K562 (cell line): Measurements from ENCODE around the gene KSR2. TPM values are rescaled to one million over a fixed set of nuclear protein-coding genes. Genes with fewer than 3 reads are reported as not detected.

ENCODE experiments used
- CCAR2 ChIP-seq: fragments of 200-400 bp; formaldehyde crosslinking; IDR thresholded peaks from 2 replicates; pipeline ENCODE4 v1.6.1; 2017; ENCODE audit warnings: mild to moderate bottlenecking, low read depth, low read length
- GTF2B ChIP-seq: IDR thresholded peaks from 2 replicates; pipeline ENCODE4 v1.6.1; 2011; ENCODE audit not compliant: insufficient read length; ENCODE audit errors: extremely low read depth
- ZBTB40 ChIP-seq, 2 experiments: fragments of 450-650 bp in 1 of 2; sonication (generic) in 1 of 2; formaldehyde crosslinking in 1 of 2; IDR thresholded peaks; 2 replicates each; pipeline versions ENCODE4 v1.7.1 to v1.9.0; 2016 to 2022; ENCODE audit warnings: inconsistent platforms in 1 of 2, mild to moderate bottlenecking in 1 of 2, missing genetic modification reagents in 1 of 2
- ZNF318 ChIP-seq, 2 experiments: fragments of 450-650 bp; IDR thresholded peaks; 2 replicates each; pipeline ENCODE4 v1.6.1; 2016; ENCODE audit warnings: mild to moderate bottlenecking in 2 of 2, borderline replicate concordance in 1 of 2, low read depth in 1 of 2, moderate library complexity in 1 of 2
- polyA plus RNA-seq, 8 experiments: library from polyadenylated mRNA; depleted of rRNA in 4 of 8; stranded (reverse) in 5 of 8; unstranded in 3 of 8; fragments of >200 nt; fragmentation: Nextera tagmentation in 2 of 8; fragmentation: Illumina TruSeq in 1 of 8; extraction: Ambion mirVana in 2 of 8; extraction: Trizol in 1 of 8; gene quantifications; 2 replicates each; pipeline versions ENCODE4 v1.2.1 to v1.2.3, GENCODE V29; 2011 to 2014; ENCODE audit warnings: inconsistent platforms in 1 of 8, missing spikeins in 1 of 8
- total RNA-seq, 7 experiments: library from RNA; depleted of rRNA in 6 of 7; stranded (reverse); fragments of >200 nt in 6 of 7; fragmentation: Illumina TruSeq in 2 of 7; extraction: Trizol in 2 of 7; gene quantifications; 2 replicates each; pipeline versions ENCODE4 v1.2.1 to v1.2.3, GENCODE V29; 2011 to 2021; ENCODE audit warnings: low replicate concordance in 1 of 7

Gene KSR2
- total and polyA plus RNA-seq, 9 of the 15 experiments (the other 6 are each of a cell fraction or from before 2014, with no cell fraction given): not detected

DNA sequence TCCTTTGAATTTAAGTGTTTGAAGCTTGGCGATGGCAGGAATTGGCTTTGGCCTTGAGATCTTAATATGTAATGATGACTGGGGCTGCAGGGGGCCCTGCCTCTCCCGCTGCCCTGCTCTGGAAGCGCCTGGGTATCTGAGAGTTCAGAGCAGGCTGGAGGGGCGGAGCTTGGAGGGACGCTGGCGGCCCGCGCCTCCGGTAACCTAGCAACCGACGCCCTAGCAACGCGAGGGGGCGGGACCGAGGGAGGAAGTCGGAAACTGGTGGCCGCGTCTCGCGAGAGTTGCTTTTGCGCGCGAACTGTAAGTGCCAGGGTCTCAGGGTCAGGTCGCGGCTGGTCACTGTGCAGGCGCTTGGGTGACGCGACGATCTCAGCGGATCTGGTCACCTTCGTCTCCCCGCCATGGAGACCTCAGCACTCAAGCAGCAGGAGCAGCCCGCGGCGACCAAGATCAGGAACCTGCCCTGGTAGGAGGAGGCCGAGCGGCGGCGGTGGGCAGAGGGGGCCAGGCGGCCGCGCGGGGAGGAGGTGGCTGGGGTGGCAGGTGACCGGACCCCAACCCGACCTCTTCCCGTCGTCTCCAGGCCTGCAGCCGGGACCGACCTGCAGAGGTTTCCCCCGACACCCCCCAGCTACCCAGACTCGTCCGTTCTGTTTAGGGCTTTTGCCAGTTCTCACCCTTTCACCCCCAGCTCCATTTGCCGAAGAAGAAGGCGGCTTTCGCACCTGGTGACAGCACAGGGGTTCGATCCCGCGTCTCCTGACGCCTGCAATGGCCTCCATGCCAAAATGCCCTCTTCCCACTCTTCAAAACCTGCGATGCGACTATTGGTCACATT lies 47.9 kb upstream of the KSR2 start, which contains the start of gene RFC5 (continued):
- peak; percentile 78 for TF ChIP-seq ZBTB40 (IDR thresholded peaks at IDR 0.05)
- no peak for TF ChIP-seq ZBTB40 (CRISPR knock-in tag; IDR thresholded peaks at IDR 0.05)
- no peak for TF ChIP-seq CCAR2
- TF ChIP-seq ZNF318 (IDR thresholded peaks at IDR 0.05; ENCODE audit: borderline replicate concordance in 1 of 2, low read depth in 1 of 2): no peak
- TF ChIP-seq GTF2B: peak; percentile 50
